SK-N-SH (cell line): ENCODE data around the gene RASGRF2.

ENCODE experiments used
- CHD2 ChIP-seq: fragments of 150-350 bp; IDR thresholded peaks from 2 replicates; pipeline ENCODE4 v1.6.1; 2018; ENCODE audit warnings: low read length; ENCODE audit not compliant: partially characterized antibody
- CTCF ChIP-seq: fragments of 200-600 bp; sonication (generic); IDR thresholded peaks from 2 replicates; pipeline ENCODE4 v1.6.1; 2017; ENCODE audit warnings: antibody characterized with exemption, mild to moderate bottlenecking, moderate library complexity
- EP300 ChIP-seq, 2 experiments: IDR thresholded peaks; 2 replicates each; pipeline versions ENCODE4 v1.4.0 to v1.6.1; 2012; ENCODE audit warnings: borderline replicate concordance in 1 of 2, low read depth in 1 of 2, low read length in 1 of 2
- MAX ChIP-seq: IDR thresholded peaks from 2 replicates; pipeline ENCODE4 v1.4.0; 2012; ENCODE audit warnings: low read depth
- YY1 ChIP-seq: IDR thresholded peaks from 2 replicates; pipeline ENCODE4 v1.4.0; 2012; ENCODE audit warnings: low read depth, mild to moderate bottlenecking

- TF ChIP-seq EP300 (IDR thresholded peaks at IDR 0.05; ENCODE audit: borderline replicate concordance in 1 of 2, low read depth in 1 of 2, low read length in 1 of 2) (no peak), MAX (no peak), CTCF (no peak), CHD2 (no peak), YY1 (no peak)
Observed at GRCh38 chr5:80986382-80986781, 26.2 kb downstream of the RASGRF2 start.
